GM23338 (cell line): ENCODE results near the gene MNDA. TPM values are rescaled to one million over a fixed set of nuclear protein-coding genes. Genes with fewer than 3 reads are reported as not detected.

Experiments
- ATAC-seq: fragments of 200-7000 bp; cut with Tn5 transposase; 3 replicates; pipeline ENCODE4 v1.9.1; 2020
- DNase-seq: peaks from one replicate; pipeline ENCODE4 v3.0.0-alpha.2; 2015; ENCODE audit warnings: low spot score
- H2AFZ ChIP-seq: fragments of 200-600 bp; sonication (generic); 2 replicates; pipeline ENCODE4 v1.8.0; 2016; ENCODE audit warnings: antibody characterized with exemption, mild to moderate bottlenecking, moderate library complexity
- H3F3A ChIP-seq: fragments of 200-600 bp; sonication (generic); replicated peaks from 2 replicates; pipeline ENCODE4 v1.8.0; 2017; ENCODE audit warnings: antibody characterized with exemption, mixed run types, low read depth
- H3K27ac ChIP-seq: fragments of 200-600 bp; sonication (generic); 2 replicates; pipeline ENCODE4 v1.6.1; 2016; ENCODE audit warnings: low read depth
- H3K27me3 ChIP-seq: fragments of 200-600 bp; sonication (generic); 2 replicates; pipeline ENCODE4 v1.8.0; 2016; ENCODE audit warnings: mild to moderate bottlenecking, mixed run types, moderate library complexity; ENCODE audit not compliant: insufficient read depth
- H3K36me3 ChIP-seq: fragments of 200-600 bp; sonication (generic); 2 replicates; pipeline ENCODE4 v1.8.0; 2016; ENCODE audit warnings: mild to moderate bottlenecking; ENCODE audit not compliant: insufficient read depth
- H3K4me1 ChIP-seq: fragments of 200-600 bp; sonication (generic); 2 replicates; pipeline ENCODE4 v1.8.0; 2016; ENCODE audit warnings: mild to moderate bottlenecking, moderate library complexity; ENCODE audit not compliant: insufficient read depth
- H3K4me2 ChIP-seq: fragments of 200-600 bp; sonication (generic); 2 replicates; pipeline ENCODE4 v1.7.1; 2017; ENCODE audit warnings: mixed run types
- H3K4me3 ChIP-seq: fragments of 200-600 bp; sonication (generic); 2 replicates; pipeline ENCODE4 v1.6.1; 2016; ENCODE audit warnings: mixed run types
- H3K79me2 ChIP-seq: fragments of 200-600 bp; sonication (generic); replicated peaks from 2 replicates; pipeline ENCODE4 v1.8.0; 2017; ENCODE audit warnings: mild to moderate bottlenecking; ENCODE audit not compliant: insufficient read depth
- H3K9me2 ChIP-seq: fragments of 200-600 bp; sonication (generic); 2 replicates; pipeline ENCODE4 v1.8.0; 2017; ENCODE audit not compliant: insufficient read depth
- H4K20me1 ChIP-seq: fragments of 200-600 bp; sonication (generic); replicated peaks from 2 replicates; pipeline ENCODE4 v1.8.0; 2017; ENCODE audit warnings: mild to moderate bottlenecking; ENCODE audit not compliant: insufficient read depth
- H3K27ac Mint-ChIP-seq: 2 replicates; pipeline ENCODE4 v1.8.0; 2020; ENCODE audit warnings: inconsistent platforms, mild to moderate bottlenecking, moderate library complexity, mixed read lengths
- H3K27me3 Mint-ChIP-seq: 3 replicates; pipeline ENCODE4 v1.8.0; 2022; ENCODE audit warnings: low read depth, mild to moderate bottlenecking, moderate library complexity, mixed read lengths, inconsistent platforms; ENCODE audit not compliant: insufficient read depth, poor library complexity
- H3K36me3 Mint-ChIP-seq: 3 replicates; pipeline ENCODE4 v1.8.0; 2021; ENCODE audit warnings: low read depth, mild to moderate bottlenecking, inconsistent platforms, moderate library complexity, mixed read lengths
- H3K4me1 Mint-ChIP-seq: 3 replicates; pipeline ENCODE4 v1.8.0; 2020; ENCODE audit warnings: mild to moderate bottlenecking, inconsistent platforms, mixed read lengths
- H3K4me3 Mint-ChIP-seq: 3 replicates; pipeline ENCODE4 v1.8.0; 2021; ENCODE audit warnings: moderate library complexity, mild to moderate bottlenecking, inconsistent platforms, mixed read lengths
- H3K9me3 Mint-ChIP-seq: 3 replicates; pipeline ENCODE4 v1.8.0; 2020; ENCODE audit warnings: moderate library complexity, mild to moderate bottlenecking, inconsistent platforms, mixed read lengths
- CREB1 ChIP-seq: fragments of 250-450 bp; sonication (Bioruptor Pico); IDR thresholded peaks from 2 replicates; pipeline ENCODE4 v1.5.0; 2020; ENCODE audit warnings: low read depth, mild to moderate bottlenecking, moderate library complexity
- ETS1 ChIP-seq: IDR thresholded peaks from 2 replicates; pipeline ENCODE4 v1.6.1; 2016; ENCODE audit warnings: antibody characterized with exemption
- EZH2 ChIP-seq: fragments of 200-600 bp; sonication (generic); IDR thresholded peaks from one replicate; pipeline ENCODE4 v1.8.0; 2017; ENCODE audit warnings: antibody characterized with exemption, mild to moderate bottlenecking, low read depth; ENCODE audit not compliant: unreplicated experiment
- JUNB ChIP-seq: IDR thresholded peaks from one replicate; pipeline ENCODE4 v1.6.1; 2016; ENCODE audit warnings: antibody characterized with exemption; ENCODE audit not compliant: unreplicated experiment
- STAT1 ChIP-seq: IDR thresholded peaks from one replicate; pipeline ENCODE4 v1.6.1; 2016; ENCODE audit warnings: antibody characterized with exemption; ENCODE audit not compliant: unreplicated experiment
- ZNF114 ChIP-seq: fragments of 250-450 bp; sonication (Bioruptor Pico); IDR thresholded peaks from 2 replicates; pipeline ENCODE4 v1.5.0; 2020; ENCODE audit warnings: mild to moderate bottlenecking, moderate library complexity
- ZNF331 ChIP-seq: fragments of 250-450 bp; sonication (Bioruptor Pico); IDR thresholded peaks from 2 replicates; pipeline ENCODE4 v1.5.0; 2020; ENCODE audit warnings: low read depth, mild to moderate bottlenecking, moderate library complexity
- ZNF462 ChIP-seq: fragments of 250-450 bp; sonication (Bioruptor Pico); IDR thresholded peaks from 2 replicates; pipeline ENCODE4 v1.5.0; 2020; ENCODE audit warnings: mild to moderate bottlenecking, moderate library complexity
- polyA plus RNA-seq: library from polyadenylated mRNA; unstranded; fragments of >200 nt; fragmentation: Nextera tagmentation; extraction: Ambion mirVana; gene quantifications from 2 replicates; pipeline ENCODE4 v1.2.1, GENCODE V29; 2016
- total RNA-seq: library from RNA; depleted of rRNA; stranded (reverse); fragments of >200 nt; shearing (Covaris generic); gene quantifications from 2 replicates; pipeline ENCODE4 v1.2.3, GENCODE V29; 2014
- TF ChIP-seq, protein P1 (sequence below), 2 experiments: fragments of 200-600 bp in 1 of 2; sonication (generic) in 1 of 2; conservative IDR thresholded peaks; 2 replicates each; pipeline versions ENCODE4 v1.5.1 to v1.6.1; 2016 to 2017; ENCODE audit warnings: antibody characterized with exemption in 2 of 2, low read depth in 2 of 2, mild to moderate bottlenecking in 2 of 2, moderate library complexity in 1 of 2

The MNDA gene
- total and polyA plus RNA-seq, 2 experiments from 2014 or later, result not detected

DNA sequence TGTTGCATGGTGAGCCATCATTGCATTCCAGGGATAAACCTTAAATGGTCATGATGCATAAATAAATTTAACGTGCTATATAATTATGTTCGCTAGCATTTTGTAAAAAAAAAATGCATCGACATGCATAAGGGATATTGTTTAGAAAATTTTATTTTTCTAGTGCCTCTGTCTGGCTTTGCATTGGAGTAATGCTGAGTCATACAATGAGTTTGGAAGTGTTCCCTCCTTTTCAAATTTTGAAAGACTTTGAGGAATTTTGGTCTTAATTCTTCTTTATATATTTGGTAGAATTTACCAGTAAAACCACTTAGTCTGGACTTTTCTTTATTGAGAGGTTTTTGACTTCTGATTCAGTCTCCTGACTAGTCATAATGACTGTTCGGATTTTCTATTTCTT, 4.9 kb downstream of the MNDA start (continued):
- TF ChIP-seq ZNF462 (no peak), CREB1 (CRISPR knock-in tag) (no peak), ZNF331 (CRISPR knock-in tag) (no peak), ZNF114 (CRISPR knock-in tag) (no peak), STAT1 (no peak), EZH2 (no peak), ETS1 (no peak)

- Mint-ChIP-seq H3K27me3 (no peaks in the 10 kb centered on the region), H3K9me3 (no peaks in the 10 kb centered on the region), H3K4me3 (no peak overlapping the region), H3K4me1 (no peaks in the 10 kb centered on the region), H3K27ac (no peak overlapping the region), H3K36me3 (no peaks in the 10 kb centered on the region)
- ATAC-seq, result no peak
- no peaks in the 10 kb centered on the region for H3F3A ChIP-seq
- no peaks in the 10 kb centered on the region for H4K20me1 ChIP-seq
- H3K27ac ChIP-seq, result no peak overlapping the region
- H3K4me3 ChIP-seq, result no peak overlapping the region
- H3K36me3 ChIP-seq, result no peaks in the 10 kb centered on the region
- H3K27me3 ChIP-seq, result no peaks in the 10 kb centered on the region
- DNase-seq, result no peak
- H3K4me1 ChIP-seq, result no peaks in the 10 kb centered on the region
- no peaks in the 10 kb centered on the region for H3K79me2 ChIP-seq
- no peaks in the 10 kb centered on the region for H3K9me2 ChIP-seq
- no peak overlapping the region for H3K4me2 ChIP-seq
- no peak overlapping the region for H2AFZ ChIP-seq
- TF ChIP-seq JUNB (no peak), ZNF331 (CRISPR knock-in tag) (no peak)
- TF ChIP-seq, protein P1, sequence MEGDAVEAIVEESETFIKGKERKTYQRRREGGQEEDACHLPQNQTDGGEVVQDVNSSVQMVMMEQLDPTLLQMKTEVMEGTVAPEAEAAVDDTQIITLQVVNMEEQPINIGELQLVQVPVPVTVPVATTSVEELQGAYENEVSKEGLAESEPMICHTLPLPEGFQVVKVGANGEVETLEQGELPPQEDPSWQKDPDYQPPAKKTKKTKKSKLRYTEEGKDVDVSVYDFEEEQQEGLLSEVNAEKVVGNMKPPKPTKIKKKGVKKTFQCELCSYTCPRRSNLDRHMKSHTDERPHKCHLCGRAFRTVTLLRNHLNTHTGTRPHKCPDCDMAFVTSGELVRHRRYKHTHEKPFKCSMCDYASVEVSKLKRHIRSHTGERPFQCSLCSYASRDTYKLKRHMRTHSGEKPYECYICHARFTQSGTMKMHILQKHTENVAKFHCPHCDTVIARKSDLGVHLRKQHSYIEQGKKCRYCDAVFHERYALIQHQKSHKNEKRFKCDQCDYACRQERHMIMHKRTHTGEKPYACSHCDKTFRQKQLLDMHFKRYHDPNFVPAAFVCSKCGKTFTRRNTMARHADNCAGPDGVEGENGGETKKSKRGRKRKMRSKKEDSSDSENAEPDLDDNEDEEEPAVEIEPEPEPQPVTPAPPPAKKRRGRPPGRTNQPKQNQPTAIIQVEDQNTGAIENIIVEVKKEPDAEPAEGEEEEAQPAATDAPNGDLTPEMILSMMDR (conservative IDR thresholded peaks at IDR 0.05; ENCODE audit: low read depth in 2 of 2), result no peak
Measured at GRCh38 chr1:158838660-158839059, 7.5 kb downstream of the MNDA start.
